ENCODE data around the gene TLX1. TPM values are rescaled to one million over a fixed set of nuclear protein-coding genes. Genes with fewer than 3 reads are reported as not detected.

TLX1 gene
- total and polyA plus RNA-seq, 4 donors: 0.06 to 0.79 (median 0.31) TPM

DNA sequence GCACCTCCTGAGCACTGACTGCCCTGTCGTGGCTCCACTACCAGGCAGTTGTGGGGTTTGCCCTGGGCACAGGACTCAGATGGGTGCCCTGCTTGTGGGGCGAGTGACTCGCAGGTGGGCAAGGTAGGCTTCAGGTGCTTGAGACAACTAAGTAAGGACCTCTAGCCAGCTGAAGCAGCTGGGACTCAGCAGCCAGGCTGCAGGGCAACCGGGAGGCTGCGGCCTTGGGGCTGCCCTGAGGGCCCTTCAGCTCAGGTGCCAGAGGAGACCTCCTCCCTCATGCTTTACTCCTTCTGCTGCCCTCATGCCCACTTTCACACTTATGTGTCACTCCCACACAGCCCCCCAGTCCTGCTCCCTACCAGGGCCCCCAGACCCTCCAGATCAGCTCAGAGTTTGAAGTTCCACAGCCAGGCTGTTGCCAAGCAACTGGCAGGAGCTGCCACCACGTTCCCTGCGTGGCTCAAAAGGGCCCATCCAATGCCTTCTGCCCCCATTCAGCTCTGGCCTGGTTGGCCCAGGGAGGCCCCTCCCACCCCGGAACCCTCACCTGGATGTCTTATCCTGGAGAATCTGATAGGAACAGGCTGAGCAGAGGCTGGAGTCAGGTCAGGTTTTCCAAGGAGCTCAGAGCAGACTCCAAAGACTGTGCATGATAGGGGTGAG is 10.0 kb downstream of the TLX1 start:
- TF ChIP-seq RAD21 (IDR thresholded peaks at IDR 0.05) (no peak), YY1 (IDR thresholded peaks at IDR 0.05) (no peak), FOXA1 (IDR thresholded peaks at IDR 0.05) (no peak), EGR1 (IDR thresholded peaks at IDR 0.05; ENCODE audit: low read depth in 2 of 2) (no peak), FOXA2 (IDR thresholded peaks at IDR 0.05) (no peak), SP1 (IDR thresholded peaks at IDR 0.05) (no peak), ATF3 (IDR thresholded peaks at IDR 0.05) (no peak), TAF1 (conservative IDR thresholded peaks at IDR 0.05) (no peak), HNF4G (IDR thresholded peaks at IDR 0.05) (no peak), HNF4A (conservative IDR thresholded peaks at IDR 0.05) (no peak), JUND (IDR thresholded peaks at IDR 0.05) (no peak), NR2F2 (IDR thresholded peaks at IDR 0.05) (no peak), GABPA (IDR thresholded peaks at IDR 0.05 in 1 of 2, conservative IDR thresholded peaks at IDR 0.05 in 1 of 2) (no peak), RXRA (IDR thresholded peaks at IDR 0.05) (no peak)
- TF ChIP-seq, protein P1, sequence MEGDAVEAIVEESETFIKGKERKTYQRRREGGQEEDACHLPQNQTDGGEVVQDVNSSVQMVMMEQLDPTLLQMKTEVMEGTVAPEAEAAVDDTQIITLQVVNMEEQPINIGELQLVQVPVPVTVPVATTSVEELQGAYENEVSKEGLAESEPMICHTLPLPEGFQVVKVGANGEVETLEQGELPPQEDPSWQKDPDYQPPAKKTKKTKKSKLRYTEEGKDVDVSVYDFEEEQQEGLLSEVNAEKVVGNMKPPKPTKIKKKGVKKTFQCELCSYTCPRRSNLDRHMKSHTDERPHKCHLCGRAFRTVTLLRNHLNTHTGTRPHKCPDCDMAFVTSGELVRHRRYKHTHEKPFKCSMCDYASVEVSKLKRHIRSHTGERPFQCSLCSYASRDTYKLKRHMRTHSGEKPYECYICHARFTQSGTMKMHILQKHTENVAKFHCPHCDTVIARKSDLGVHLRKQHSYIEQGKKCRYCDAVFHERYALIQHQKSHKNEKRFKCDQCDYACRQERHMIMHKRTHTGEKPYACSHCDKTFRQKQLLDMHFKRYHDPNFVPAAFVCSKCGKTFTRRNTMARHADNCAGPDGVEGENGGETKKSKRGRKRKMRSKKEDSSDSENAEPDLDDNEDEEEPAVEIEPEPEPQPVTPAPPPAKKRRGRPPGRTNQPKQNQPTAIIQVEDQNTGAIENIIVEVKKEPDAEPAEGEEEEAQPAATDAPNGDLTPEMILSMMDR (IDR thresholded peaks at IDR 0.05; ENCODE audit: low read depth, low read length, missing input control): no peak
- TF ChIP-seq, protein P2, sequence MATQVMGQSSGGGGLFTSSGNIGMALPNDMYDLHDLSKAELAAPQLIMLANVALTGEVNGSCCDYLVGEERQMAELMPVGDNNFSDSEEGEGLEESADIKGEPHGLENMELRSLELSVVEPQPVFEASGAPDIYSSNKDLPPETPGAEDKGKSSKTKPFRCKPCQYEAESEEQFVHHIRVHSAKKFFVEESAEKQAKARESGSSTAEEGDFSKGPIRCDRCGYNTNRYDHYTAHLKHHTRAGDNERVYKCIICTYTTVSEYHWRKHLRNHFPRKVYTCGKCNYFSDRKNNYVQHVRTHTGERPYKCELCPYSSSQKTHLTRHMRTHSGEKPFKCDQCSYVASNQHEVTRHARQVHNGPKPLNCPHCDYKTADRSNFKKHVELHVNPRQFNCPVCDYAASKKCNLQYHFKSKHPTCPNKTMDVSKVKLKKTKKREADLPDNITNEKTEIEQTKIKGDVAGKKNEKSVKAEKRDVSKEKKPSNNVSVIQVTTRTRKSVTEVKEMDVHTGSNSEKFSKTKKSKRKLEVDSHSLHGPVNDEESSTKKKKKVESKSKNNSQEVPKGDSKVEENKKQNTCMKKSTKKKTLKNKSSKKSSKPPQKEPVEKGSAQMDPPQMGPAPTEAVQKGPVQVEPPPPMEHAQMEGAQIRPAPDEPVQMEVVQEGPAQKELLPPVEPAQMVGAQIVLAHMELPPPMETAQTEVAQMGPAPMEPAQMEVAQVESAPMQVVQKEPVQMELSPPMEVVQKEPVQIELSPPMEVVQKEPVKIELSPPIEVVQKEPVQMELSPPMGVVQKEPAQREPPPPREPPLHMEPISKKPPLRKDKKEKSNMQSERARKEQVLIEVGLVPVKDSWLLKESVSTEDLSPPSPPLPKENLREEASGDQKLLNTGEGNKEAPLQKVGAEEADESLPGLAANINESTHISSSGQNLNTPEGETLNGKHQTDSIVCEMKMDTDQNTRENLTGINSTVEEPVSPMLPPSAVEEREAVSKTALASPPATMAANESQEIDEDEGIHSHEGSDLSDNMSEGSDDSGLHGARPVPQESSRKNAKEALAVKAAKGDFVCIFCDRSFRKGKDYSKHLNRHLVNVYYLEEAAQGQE (IDR thresholded peaks at IDR 0.05): no peak
- TF ChIP-seq, protein P3, sequence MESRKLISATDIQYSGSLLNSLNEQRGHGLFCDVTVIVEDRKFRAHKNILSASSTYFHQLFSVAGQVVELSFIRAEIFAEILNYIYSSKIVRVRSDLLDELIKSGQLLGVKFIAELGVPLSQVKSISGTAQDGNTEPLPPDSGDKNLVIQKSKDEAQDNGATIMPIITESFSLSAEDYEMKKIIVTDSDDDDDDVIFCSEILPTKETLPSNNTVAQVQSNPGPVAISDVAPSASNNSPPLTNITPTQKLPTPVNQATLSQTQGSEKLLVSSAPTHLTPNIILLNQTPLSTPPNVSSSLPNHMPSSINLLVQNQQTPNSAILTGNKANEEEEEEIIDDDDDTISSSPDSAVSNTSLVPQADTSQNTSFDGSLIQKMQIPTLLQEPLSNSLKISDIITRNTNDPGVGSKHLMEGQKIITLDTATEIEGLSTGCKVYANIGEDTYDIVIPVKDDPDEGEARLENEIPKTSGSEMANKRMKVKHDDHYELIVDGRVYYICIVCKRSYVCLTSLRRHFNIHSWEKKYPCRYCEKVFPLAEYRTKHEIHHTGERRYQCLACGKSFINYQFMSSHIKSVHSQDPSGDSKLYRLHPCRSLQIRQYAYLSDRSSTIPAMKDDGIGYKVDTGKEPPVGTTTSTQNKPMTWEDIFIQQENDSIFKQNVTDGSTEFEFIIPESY (IDR thresholded peaks at IDR 0.05): no peak
- TF ChIP-seq, protein P4, sequence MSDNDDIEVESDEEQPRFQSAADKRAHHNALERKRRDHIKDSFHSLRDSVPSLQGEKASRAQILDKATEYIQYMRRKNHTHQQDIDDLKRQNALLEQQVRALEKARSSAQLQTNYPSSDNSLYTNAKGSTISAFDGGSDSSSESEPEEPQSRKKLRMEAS (IDR thresholded peaks at IDR 0.05): no peak
- Histone ChIP-seq H3K4me3 (ENCODE audit: low read depth in 1 of 3, low read length in 3 of 3) (no peak overlapping the region), H3K9ac (ENCODE audit: low read depth in 1 of 2, low read length in 2 of 2) (no peak overlapping the region), H3K36me3 (ENCODE audit: control insufficient read depth in 4 of 4, insufficient read depth in 3 of 4, low read depth in 1 of 4, low read length in 3 of 4) (no peaks in the 10 kb centered on the region), H3K27ac (ENCODE audit: low read depth in 1 of 2, low read length in 2 of 2) (no peak overlapping the region), H3K27me3 (ENCODE audit: control insufficient read depth in 4 of 4, insufficient read depth in 4 of 4, low read length in 3 of 4) (peaks cover 10 to 44% (median 18%) of the 10 kb centered on the region in 4 donors), H3K4me1 (ENCODE audit: control insufficient read depth in 4 of 4, insufficient read depth in 4 of 4, low read length in 3 of 4) (peaks cover 0 to 8% (median 4%) of the 10 kb centered on the region in 4 donors), H3K9me3 (ENCODE audit: control insufficient read depth in 4 of 4, low read length in 3 of 4) (no peaks in the 10 kb centered on the region)
- DNase-seq (ENCODE audit: low spot score): no peak
- 43% methylated on average over 8 of the region's 8 CpGs for WGBS
